Measurements from ENCODE around the gene R3HDML.
"Not testable (repeated sequence)": the region's sequence is repeated elsewhere in the genome, so short reads cannot be mapped to it uniquely, and the experiment has no call there.

Gene R3HDML

GRCh38 chr20:44331201-44331600 is 5.6 kb upstream of the R3HDML start:
- DNase-seq: no peak

- DNase-seq: no peak
Observed at GRCh38 chr20:44334306-44334705, 2.5 kb upstream of the R3HDML start.

GRCh38 chr20:44334709-44335108 is 2.1 kb upstream of the R3HDML start:
- DNase-seq: no peak

- no peak for DNase-seq
Observed at GRCh38 chr20:44335675-44336074, 1.2 kb upstream of the R3HDML start.

GRCh38 chr20:44336086-44336485 is 757 bp upstream of the R3HDML start:
- DNase-seq: no peak

GRCh38 chr20:44342248-44342647 is 5.4 kb downstream of the R3HDML start:
- no peak for DNase-seq

- DNase-seq: no peak
Observed at GRCh38 chr20:44343162-44343675, 6.4 kb downstream of the R3HDML start.

- DNase-seq: no peak
Observed at GRCh38 chr20:44344723-44345122, 7.9 kb downstream of the R3HDML start.

GRCh38 chr20:44345147-44345546 is 8.3 kb downstream of the R3HDML start:
- no peak for DNase-seq

- DNase-seq: not testable (repeated sequence)
Observed at GRCh38 chr20:44345941-44346340, 9.1 kb downstream of the R3HDML start.

GRCh38 chr20:44348168-44348659 is 11.4 kb downstream of the R3HDML start:
- DNase-seq: no peak

- DNase-seq: no peak
Observed at GRCh38 chr20:44349349-44349748, 12.5 kb downstream of the R3HDML start.

- no peak for DNase-seq
Observed at GRCh38 chr20:44350567-44350966, 13.7 kb downstream of the R3HDML start.

- DNase-seq: no peak
Observed at GRCh38 chr20:44354979-44355497, 18.2 kb downstream of the R3HDML start.

GRCh38 chr20:44355498-44356352 is 18.9 kb downstream of the R3HDML start, which contains the start of gene HNF4A:
Gene HNF4A, plus strand, starts transcription at chr20:44355699. Its CDS starts 106 bp downstream, at chr20:44355805.
- no peak for DNase-seq

- no peak for DNase-seq
Observed at GRCh38 chr20:44356353-44356723, 19.5 kb downstream of the R3HDML start.

- no peak for DNase-seq
Observed at GRCh38 chr20:44357020-44357419, 20.2 kb downstream of the R3HDML start.

GRCh38 chr20:44357555-44358125 is 20.8 kb downstream of the R3HDML start:
- no peak for DNase-seq

GRCh38 chr20:44358776-44359175 is 21.9 kb downstream of the R3HDML start:
- DNase-seq: no peak

GRCh38 chr20:44360221-44360620 is 23.4 kb downstream of the R3HDML start:
- DNase-seq: no peak

GRCh38 chr20:44361021-44361420 is 24.2 kb downstream of the R3HDML start:
- no peak for DNase-seq

GRCh38 chr20:44362466-44362940 is 25.7 kb downstream of the R3HDML start:
- DNase-seq: no peak

GRCh38 chr20:44364068-44364467 is 27.2 kb downstream of the R3HDML start:
- no peak for DNase-seq

- DNase-seq: no peak
Observed at GRCh38 chr20:44364780-44365179, 27.9 kb downstream of the R3HDML start.

Measured in central memory CD4-positive, alpha-beta T cell (primary cell).